SU-DHL-6 (cell line): ENCODE data around the gene ITGA1.
"Not testable (repeated sequence)": the region's sequence is repeated elsewhere in the genome, so short reads cannot be mapped to it uniquely, and the experiment has no call there.

ENCODE experiments used
- H2AFZ ChIP-seq: fragments of 200-600 bp; sonication (generic); 2 replicates; pipeline ENCODE4 v1.6.1; 2014; ENCODE audit warnings: low read depth, mild to moderate bottlenecking, moderate library complexity, mixed read lengths, antibody characterized with exemption, low read length; ENCODE audit not compliant: severe bottlenecking
- H3F3A ChIP-seq: fragments of 200-600 bp; shearing (Covaris generic); 2 replicates; pipeline ENCODE4 v1.6.0; 2016; ENCODE audit warnings: antibody characterized with exemption, mild to moderate bottlenecking; ENCODE audit not compliant: insufficient read depth
- H3K27ac ChIP-seq: fragments of 200-600 bp; sonication (generic); 2 replicates; pipeline ENCODE4 v1.5.1; 2016; ENCODE audit warnings: low read depth, mild to moderate bottlenecking, low read length, moderate library complexity, mixed read lengths
- H3K27me3 ChIP-seq: fragments of 200-600 bp; sonication (generic), shearing (Covaris generic); 2 replicates; pipeline ENCODE4 v1.6.0; 2014; ENCODE audit warnings: mild to moderate bottlenecking, low read length
- H3K36me3 ChIP-seq: fragments of 200-600 bp; sonication (generic); 2 replicates; pipeline ENCODE4 v1.6.1; 2014; ENCODE audit warnings: mild to moderate bottlenecking, low read length, mixed read lengths
- H3K4me2 ChIP-seq: fragments of 300-600, 200-600 bp; shearing (Covaris generic), sonication (generic); 2 replicates; pipeline ENCODE4 v1.6.0; 2014; ENCODE audit warnings: low read length, low read depth, mild to moderate bottlenecking; ENCODE audit not compliant: poor library complexity, severe bottlenecking
- H3K4me3 ChIP-seq: fragments of 200-600 bp; sonication (generic); 2 replicates; pipeline ENCODE4 v1.5.1; 2014; ENCODE audit warnings: antibody characterized with exemption, low read length, mild to moderate bottlenecking, mixed read lengths; ENCODE audit not compliant: insufficient read depth, poor library complexity, severe bottlenecking
- H3K79me2 ChIP-seq: fragments of 200-600 bp; sonication (generic); 2 replicates; pipeline ENCODE4 v1.6.1; 2014; ENCODE audit warnings: mild to moderate bottlenecking, low read length, moderate library complexity; ENCODE audit not compliant: insufficient read depth
- H3K9ac ChIP-seq: fragments of 200-600 bp; sonication (generic); 2 replicates; pipeline ENCODE4 v1.7.0; 2014; ENCODE audit warnings: mild to moderate bottlenecking, low read length
- H3K9me2 ChIP-seq: fragments of 200-600 bp; sonication (generic); replicated peaks from 2 replicates; pipeline ENCODE4 v1.6.1; 2014; ENCODE audit warnings: low read length; ENCODE audit not compliant: insufficient read depth
- H3K9me3 ChIP-seq: fragments of 200-600 bp; sonication (generic); 2 replicates; pipeline ENCODE4 v1.6.1; 2014; ENCODE audit warnings: low read length, mixed read lengths; ENCODE audit not compliant: insufficient read depth
- H4K20me1 ChIP-seq: fragments of 200-600 bp; sonication (generic); 2 replicates; pipeline ENCODE4 v1.6.1; 2014; ENCODE audit warnings: low read depth, mild to moderate bottlenecking, antibody characterized with exemption, low read length, moderate library complexity, mixed read lengths
- CTCF ChIP-seq: fragments of 200-600 bp; sonication (generic); IDR thresholded peaks from one replicate; pipeline ENCODE4 v1.5.1; 2017; ENCODE audit warnings: antibody characterized with exemption, mild to moderate bottlenecking, low read length, moderate library complexity; ENCODE audit not compliant: insufficient read depth, poor library complexity, severe bottlenecking
- EZH2phosphoT487 ChIP-seq: fragments of 200-600 bp; sonication (generic), shearing (Covaris generic); conservative IDR thresholded peaks from 2 replicates; pipeline ENCODE4 v1.6.1; 2018; ENCODE audit warnings: mild to moderate bottlenecking, antibody characterized with exemption, low read length, moderate library complexity, mixed read lengths

The ITGA1 gene

DNA sequence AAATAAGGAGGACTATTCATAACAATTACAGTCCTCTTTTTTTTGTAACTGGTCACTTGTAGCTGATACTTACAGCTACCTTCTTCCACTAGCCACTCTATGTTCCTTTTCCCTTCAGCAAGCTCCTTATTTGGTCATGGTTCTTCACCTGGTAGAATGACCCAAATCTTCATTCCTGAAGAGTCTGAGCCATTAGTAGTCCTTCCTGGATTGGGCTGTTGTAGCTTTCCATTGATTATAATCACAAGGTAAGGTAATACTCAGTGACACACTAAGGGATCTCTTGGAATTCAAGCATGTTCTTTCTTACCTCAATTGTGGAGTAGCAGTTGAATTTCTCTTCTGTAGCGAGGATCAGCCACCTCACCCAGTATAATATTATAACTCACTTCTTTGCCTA is 175.9 kb downstream of the ITGA1 start:
- Histone ChIP-seq H3K9me3 (no peaks in the 10 kb centered on the region), H3K36me3 (no peaks in the 10 kb centered on the region), H3K27me3 (no peaks in the 10 kb centered on the region), H3K9me2 (no peaks in the 10 kb centered on the region), H3K9ac (no peak overlapping the region), H3K79me2 (no peaks in the 10 kb centered on the region), H3K27ac (no peak overlapping the region), H3K4me3 (no peak overlapping the region), H3K4me2 (no peak overlapping the region), H3F3A (no peaks in the 10 kb centered on the region), H2AFZ (no peak overlapping the region), H4K20me1 (no peaks in the 10 kb centered on the region)
- TF ChIP-seq EZH2phosphoT487, result no peak
- no peak for TF ChIP-seq CTCF

DNA sequence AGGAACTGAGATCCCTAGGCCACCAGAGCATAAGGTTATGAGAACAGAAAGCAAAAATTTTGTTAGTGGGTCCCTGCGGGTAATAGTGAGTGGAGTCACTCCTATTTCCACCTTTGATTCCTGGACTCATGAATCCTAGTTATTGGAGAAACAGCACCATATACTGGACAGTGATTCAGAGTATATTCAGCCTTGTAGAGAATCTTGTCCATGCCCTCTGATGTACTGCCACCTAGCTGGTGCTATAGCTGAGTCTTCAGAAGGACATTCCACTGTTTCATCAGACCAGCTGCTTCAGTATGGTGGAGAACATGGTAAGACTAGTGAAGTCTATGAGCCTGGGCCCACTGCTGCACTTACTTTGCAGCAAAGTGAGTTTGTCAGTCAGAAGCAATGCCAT is 176.4 kb downstream of the ITGA1 start:
- no peak overlapping the region for H3K4me2 ChIP-seq
- H3K4me3 ChIP-seq, result no peak overlapping the region
- no peak overlapping the region for H2AFZ ChIP-seq
- H3K9ac ChIP-seq, result no peak overlapping the region
- no peaks in the 10 kb centered on the region for H4K20me1 ChIP-seq
- H3K27me3 ChIP-seq, result no peaks in the 10 kb centered on the region
- H3F3A ChIP-seq, result no peaks in the 10 kb centered on the region
- H3K36me3 ChIP-seq, result no peaks in the 10 kb centered on the region
- H3K79me2 ChIP-seq, result no peaks in the 10 kb centered on the region
- no peak overlapping the region for H3K27ac ChIP-seq
- H3K9me3 ChIP-seq, result no peaks in the 10 kb centered on the region
- no peak for TF ChIP-seq CTCF
- TF ChIP-seq EZH2phosphoT487, result no peak
- no peaks in the 10 kb centered on the region for H3K9me2 ChIP-seq

DNA sequence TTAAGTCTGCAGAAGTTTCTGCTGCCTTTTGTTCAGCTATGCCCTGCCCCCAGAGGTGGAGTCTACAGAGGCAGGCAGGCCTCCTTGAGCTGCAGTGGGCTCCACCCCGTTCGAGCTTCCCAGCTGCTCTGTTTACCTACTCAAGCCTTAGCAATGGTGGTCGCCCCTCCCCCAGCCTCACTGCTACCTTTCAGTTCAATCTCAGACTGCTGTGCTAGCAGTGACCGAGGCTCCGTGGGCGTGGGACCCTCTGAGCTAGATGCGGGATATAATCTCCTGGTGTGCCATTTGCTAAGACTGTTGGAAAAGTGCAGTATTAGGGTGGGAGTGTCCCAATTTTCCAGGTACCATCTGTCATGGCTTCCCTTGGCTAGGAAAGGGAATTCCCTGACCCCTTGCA is 188.4 kb downstream of the ITGA1 start:
- not testable (repeated sequence) for H3K27ac ChIP-seq, H3K9ac ChIP-seq, H3K9me3 ChIP-seq, H3K9me2 ChIP-seq, H3K27me3 ChIP-seq, H2AFZ ChIP-seq, H3K4me2 ChIP-seq, H3K79me2 ChIP-seq, H3F3A ChIP-seq, H4K20me1 ChIP-seq, H3K4me3 ChIP-seq, H3K36me3 ChIP-seq

- H4K20me1 ChIP-seq, result no peaks in the 10 kb centered on the region
- no peak overlapping the region for H3K9ac ChIP-seq
- TF ChIP-seq EZH2phosphoT487, result no peak
- no peak for TF ChIP-seq CTCF
- no peak overlapping the region for H3K27ac ChIP-seq
- H3K27me3 ChIP-seq, result no peaks in the 10 kb centered on the region
- no peaks in the 10 kb centered on the region for H3K9me3 ChIP-seq
- H3K4me2 ChIP-seq, result no peak overlapping the region
- H3K9me2 ChIP-seq, result no peaks in the 10 kb centered on the region
- H3K4me3 ChIP-seq, result no peak overlapping the region
- H3K79me2 ChIP-seq, result no peaks in the 10 kb centered on the region
- H3K36me3 ChIP-seq, result no peaks in the 10 kb centered on the region
- H2AFZ ChIP-seq, result no peak overlapping the region
- no peaks in the 10 kb centered on the region for H3F3A ChIP-seq
Measured at GRCh38 chr5:52977264-52977897, 189.7 kb downstream of the ITGA1 start.
